SU-DHL-6 (cell line): ENCODE results near the gene DNAJC15.

Experiments used
- H2AFZ ChIP-seq: fragments of 200-600 bp; sonication (generic); 2 replicates; pipeline ENCODE4 v1.6.1; 2014; ENCODE audit warnings: low read depth, mild to moderate bottlenecking, moderate library complexity, mixed read lengths, antibody characterized with exemption, low read length; ENCODE audit not compliant: severe bottlenecking
- H3F3A ChIP-seq: fragments of 200-600 bp; shearing (Covaris generic); 2 replicates; pipeline ENCODE4 v1.6.0; 2016; ENCODE audit warnings: antibody characterized with exemption, mild to moderate bottlenecking; ENCODE audit not compliant: insufficient read depth
- H3K27ac ChIP-seq: fragments of 200-600 bp; sonication (generic); 2 replicates; pipeline ENCODE4 v1.5.1; 2016; ENCODE audit warnings: low read depth, mild to moderate bottlenecking, low read length, moderate library complexity, mixed read lengths
- H3K27me3 ChIP-seq: fragments of 200-600 bp; sonication (generic), shearing (Covaris generic); 2 replicates; pipeline ENCODE4 v1.6.0; 2014; ENCODE audit warnings: mild to moderate bottlenecking, low read length
- H3K36me3 ChIP-seq: fragments of 200-600 bp; sonication (generic); 2 replicates; pipeline ENCODE4 v1.6.1; 2014; ENCODE audit warnings: mild to moderate bottlenecking, low read length, mixed read lengths
- H3K4me2 ChIP-seq: fragments of 300-600, 200-600 bp; shearing (Covaris generic), sonication (generic); 2 replicates; pipeline ENCODE4 v1.6.0; 2014; ENCODE audit warnings: low read length, low read depth, mild to moderate bottlenecking; ENCODE audit not compliant: poor library complexity, severe bottlenecking
- H3K4me3 ChIP-seq: fragments of 200-600 bp; sonication (generic); 2 replicates; pipeline ENCODE4 v1.5.1; 2014; ENCODE audit warnings: antibody characterized with exemption, low read length, mild to moderate bottlenecking, mixed read lengths; ENCODE audit not compliant: insufficient read depth, poor library complexity, severe bottlenecking
- H3K79me2 ChIP-seq: fragments of 200-600 bp; sonication (generic); 2 replicates; pipeline ENCODE4 v1.6.1; 2014; ENCODE audit warnings: mild to moderate bottlenecking, low read length, moderate library complexity; ENCODE audit not compliant: insufficient read depth
- H3K9ac ChIP-seq: fragments of 200-600 bp; sonication (generic); 2 replicates; pipeline ENCODE4 v1.7.0; 2014; ENCODE audit warnings: mild to moderate bottlenecking, low read length
- H3K9me2 ChIP-seq: fragments of 200-600 bp; sonication (generic); replicated peaks from 2 replicates; pipeline ENCODE4 v1.6.1; 2014; ENCODE audit warnings: low read length; ENCODE audit not compliant: insufficient read depth
- H3K9me3 ChIP-seq: fragments of 200-600 bp; sonication (generic); 2 replicates; pipeline ENCODE4 v1.6.1; 2014; ENCODE audit warnings: low read length, mixed read lengths; ENCODE audit not compliant: insufficient read depth
- H4K20me1 ChIP-seq: fragments of 200-600 bp; sonication (generic); 2 replicates; pipeline ENCODE4 v1.6.1; 2014; ENCODE audit warnings: low read depth, mild to moderate bottlenecking, antibody characterized with exemption, low read length, moderate library complexity, mixed read lengths
- CTCF ChIP-seq: fragments of 200-600 bp; sonication (generic); IDR thresholded peaks from one replicate; pipeline ENCODE4 v1.5.1; 2017; ENCODE audit warnings: antibody characterized with exemption, mild to moderate bottlenecking, low read length, moderate library complexity; ENCODE audit not compliant: insufficient read depth, poor library complexity, severe bottlenecking
- EZH2phosphoT487 ChIP-seq: fragments of 200-600 bp; sonication (generic), shearing (Covaris generic); conservative IDR thresholded peaks from 2 replicates; pipeline ENCODE4 v1.6.1; 2018; ENCODE audit warnings: mild to moderate bottlenecking, antibody characterized with exemption, low read length, moderate library complexity, mixed read lengths

The DNAJC15 gene

GRCh38 chr13:43083750-43084149, 60.4 kb downstream of the DNAJC15 start:
- Histone ChIP-seq H2AFZ (no peak overlapping the region), H3K79me2 (no peaks in the 10 kb centered on the region), H3K9ac (no peak overlapping the region), H3K4me2 (no peak overlapping the region), H3F3A (no peaks in the 10 kb centered on the region), H3K4me3 (no peak overlapping the region), H3K27me3 (no peaks in the 10 kb centered on the region), H3K36me3 (no peaks in the 10 kb centered on the region), H3K9me2 (no peaks in the 10 kb centered on the region), H3K27ac (no peak overlapping the region), H4K20me1 (no peaks in the 10 kb centered on the region), H3K9me3 (no peaks in the 10 kb centered on the region)
- TF ChIP-seq EZH2phosphoT487 (no peak), CTCF (no peak)

GRCh38 chr13:43085545-43085944, 62.2 kb downstream of the DNAJC15 start:
- no peak overlapping the region for H3K4me2 ChIP-seq
- H3K27ac ChIP-seq, result no peak overlapping the region
- H4K20me1 ChIP-seq, result no peaks in the 10 kb centered on the region
- H3K4me3 ChIP-seq, result no peak overlapping the region
- H2AFZ ChIP-seq, result no peak overlapping the region
- H3K9me2 ChIP-seq, result no peaks in the 10 kb centered on the region
- H3K9ac ChIP-seq, result no peak overlapping the region
- H3F3A ChIP-seq, result no peaks in the 10 kb centered on the region
- H3K36me3 ChIP-seq, result no peaks in the 10 kb centered on the region
- H3K27me3 ChIP-seq, result no peaks in the 10 kb centered on the region
- no peaks in the 10 kb centered on the region for H3K9me3 ChIP-seq
- no peaks in the 10 kb centered on the region for H3K79me2 ChIP-seq
- TF ChIP-seq EZH2phosphoT487, result no peak
- no peak for TF ChIP-seq CTCF

- Histone ChIP-seq H2AFZ (no peak overlapping the region), H3K4me3 (no peak overlapping the region), H3K9me3 (no peaks in the 10 kb centered on the region), H4K20me1 (no peaks in the 10 kb centered on the region), H3K27me3 (no peaks in the 10 kb centered on the region), H3K27ac (no peak overlapping the region), H3K9me2 (no peaks in the 10 kb centered on the region), H3K36me3 (no peaks in the 10 kb centered on the region), H3K4me2 (no peak overlapping the region), H3K9ac (no peak overlapping the region), H3K79me2 (no peaks in the 10 kb centered on the region), H3F3A (no peaks in the 10 kb centered on the region)
- TF ChIP-seq EZH2phosphoT487 (no peak), CTCF (no peak)
Measured at GRCh38 chr13:43086181-43086580, 62.8 kb downstream of the DNAJC15 start.
